ENCODE data around the gene MET.
A peak's percentile ranks its signal among the peaks of the same experiment; 100 is the strongest.
"Not testable (repeated sequence)": the region's sequence is repeated elsewhere in the genome, so short reads cannot be mapped to it uniquely, and the experiment has no call there.

Gene MET

DNA sequence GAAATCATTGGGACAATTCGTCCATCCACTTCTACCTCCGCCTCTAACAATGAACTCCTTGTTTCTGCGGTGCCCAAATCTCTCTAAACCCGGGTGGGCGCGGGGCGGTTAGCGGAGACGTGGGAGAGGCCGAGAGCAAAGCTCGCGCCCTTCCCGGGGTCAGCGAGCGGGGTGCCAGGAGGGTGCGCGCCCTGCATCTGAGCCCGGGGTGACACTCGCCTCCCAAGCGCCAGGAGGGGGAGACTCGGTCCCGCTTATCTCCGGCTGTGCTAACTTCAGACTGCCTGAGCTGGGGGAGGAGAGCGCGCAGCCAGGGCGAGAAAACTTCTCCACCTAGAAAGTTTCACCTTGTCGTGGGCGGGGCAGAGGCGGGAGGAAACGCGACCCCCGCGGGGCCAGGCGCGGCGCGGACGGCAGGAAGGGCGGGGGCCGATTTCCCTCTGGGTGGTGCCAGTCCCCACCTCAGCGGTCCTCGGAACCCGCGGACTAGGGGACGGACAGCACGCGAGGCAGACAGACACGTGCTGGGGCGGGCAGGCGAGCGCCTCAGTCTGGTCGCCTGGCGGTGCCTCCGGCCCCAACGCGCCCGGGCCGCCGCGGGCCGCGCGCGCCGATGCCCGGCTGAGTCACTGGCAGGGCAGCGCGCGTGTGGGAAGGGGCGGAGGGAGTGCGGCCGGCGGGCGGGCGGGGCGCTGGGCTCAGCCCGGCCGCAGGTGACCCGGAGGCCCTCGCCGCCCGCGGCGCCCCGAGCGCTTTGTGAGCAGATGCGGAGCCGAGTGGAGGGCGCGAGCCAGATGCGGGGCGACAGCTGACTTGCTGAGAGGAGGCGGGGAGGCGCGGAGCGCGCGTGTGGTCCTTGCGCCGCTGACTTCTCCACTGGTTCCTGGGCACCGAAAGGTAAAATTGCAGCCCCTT lies at the start of gene MET:
TSS of gene MET (plus strand) at position 516 of the 915 bp plus-strand sequence. CDS start 26,889 bp downstream, outside the sequence.
- Histone ChIP-seq H3K27ac (ENCODE audit: low read length) (peak within 1 kb of the TSS; percentile 61), H3K9me3 (ENCODE audit: control insufficient read depth in 1 of 2, low read length in 2 of 2) (no peaks in the 10 kb centered on the region), H3K4me3 (ENCODE audit: low read depth in 1 of 2, low read length in 2 of 2) (peak within 1 kb of the TSS; percentile 64 to 77), H3K4me1 (ENCODE audit: control insufficient read depth in 1 of 2, insufficient read depth in 2 of 2, low read length in 2 of 2) (peaks cover 0 to 14% of the 10 kb centered on the region in 2 donors), H3K27me3 (ENCODE audit: low read depth, low read length) (no peaks in the 10 kb centered on the region), H3K36me3 (ENCODE audit: control insufficient read depth in 1 of 2, insufficient read depth in 2 of 2, low read length in 2 of 2) (no peaks in the 10 kb centered on the region)

DNA sequence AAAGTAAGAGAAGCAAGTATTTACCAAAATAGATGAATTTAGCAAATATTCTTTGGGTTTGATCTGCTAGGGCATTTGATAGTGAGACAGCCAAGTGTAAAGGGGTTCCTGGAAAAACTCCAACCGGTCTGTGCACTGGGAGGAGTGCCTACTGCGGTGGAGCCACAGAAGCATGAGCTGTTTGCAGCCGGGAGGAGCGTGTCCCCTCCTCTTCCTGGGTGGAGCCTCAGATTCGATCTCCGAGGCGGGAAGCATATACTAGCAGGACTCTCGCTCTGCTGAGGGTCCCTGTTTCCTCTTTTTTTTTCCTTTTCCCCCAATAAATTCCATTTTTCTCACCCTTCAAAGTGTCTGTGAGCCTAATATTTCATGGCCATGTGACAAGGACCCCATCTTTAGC lies 45.1 kb upstream of the MET start:
- Histone ChIP-seq H3K9me3 (ENCODE audit: control insufficient read depth in 1 of 2, low read length in 2 of 2) (no peaks in the 10 kb centered on the region), H3K36me3 (ENCODE audit: control insufficient read depth in 1 of 2, insufficient read depth in 2 of 2, low read length in 2 of 2) (no peaks in the 10 kb centered on the region), H3K4me1 (ENCODE audit: control insufficient read depth in 1 of 2, insufficient read depth in 2 of 2, low read length in 2 of 2) (no peaks in the 10 kb centered on the region), H3K27me3 (ENCODE audit: low read depth, low read length) (no peaks in the 10 kb centered on the region), H3K4me3 (ENCODE audit: low read depth in 1 of 2, low read length in 2 of 2) (no peak overlapping the region), H3K27ac (ENCODE audit: low read length) (no peak overlapping the region)

DNA sequence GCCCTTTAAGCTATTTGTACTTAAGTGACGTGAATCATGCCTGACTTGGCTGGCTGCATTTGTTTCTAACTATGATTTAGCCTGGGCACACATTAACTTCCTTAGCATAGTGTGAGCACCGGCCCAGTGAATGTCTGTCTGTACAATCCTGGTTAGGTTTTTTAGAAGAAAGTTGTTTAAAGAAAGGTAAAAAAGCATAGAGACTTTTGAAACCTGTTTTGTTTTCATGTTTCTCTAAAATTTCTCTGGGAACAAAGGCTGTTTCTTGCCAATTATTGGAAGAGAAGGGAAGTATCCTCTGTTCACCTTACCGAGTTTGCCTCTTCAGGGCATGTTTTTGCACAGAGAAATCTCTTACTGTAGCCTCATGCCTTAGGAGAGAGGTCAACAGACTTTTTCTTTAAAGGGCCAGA lies 42.9 kb upstream of the MET start:
- Histone ChIP-seq H3K36me3 (ENCODE audit: control insufficient read depth in 1 of 2, insufficient read depth in 2 of 2, low read length in 2 of 2) (no peaks in the 10 kb centered on the region), H3K27me3 (ENCODE audit: low read depth, low read length) (no peaks in the 10 kb centered on the region), H3K4me3 (ENCODE audit: low read depth in 1 of 2, low read length in 2 of 2) (no peak overlapping the region), H3K27ac (ENCODE audit: low read length) (peak overlapping the region; percentile 62), H3K4me1 (ENCODE audit: control insufficient read depth in 1 of 2, insufficient read depth in 2 of 2, low read length in 2 of 2) (no peaks in the 10 kb centered on the region), H3K9me3 (ENCODE audit: control insufficient read depth in 1 of 2, low read length in 2 of 2) (no peaks in the 10 kb centered on the region)

DNA sequence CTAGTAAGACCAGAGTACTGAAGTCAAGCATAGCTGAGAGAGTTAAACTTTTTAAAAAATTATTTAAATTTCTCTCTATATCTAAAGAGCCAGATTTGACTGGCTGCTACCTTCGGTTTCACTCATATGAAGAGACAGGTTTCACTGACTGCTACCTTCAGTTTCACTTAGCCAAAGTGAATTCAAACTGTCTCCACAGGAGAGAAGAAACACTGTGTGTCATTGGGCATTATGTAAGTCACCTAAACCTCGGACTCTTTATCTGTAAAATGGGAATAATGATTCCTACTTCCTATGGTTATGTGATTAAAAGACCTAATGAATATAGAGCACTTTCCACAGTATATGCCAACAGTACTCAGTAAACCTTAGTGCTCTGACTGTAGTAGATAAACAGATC lies 41.6 kb upstream of the MET start:
- Histone ChIP-seq H3K4me1 (ENCODE audit: control insufficient read depth in 1 of 2, insufficient read depth in 2 of 2, low read length in 2 of 2) (no peaks in the 10 kb centered on the region), H3K36me3 (ENCODE audit: control insufficient read depth in 1 of 2, insufficient read depth in 2 of 2, low read length in 2 of 2) (no peaks in the 10 kb centered on the region), H3K4me3 (ENCODE audit: low read depth in 1 of 2, low read length in 2 of 2) (no peak overlapping the region), H3K9me3 (ENCODE audit: control insufficient read depth in 1 of 2, low read length in 2 of 2) (no peaks in the 10 kb centered on the region), H3K27me3 (ENCODE audit: low read depth, low read length) (no peaks in the 10 kb centered on the region), H3K27ac (ENCODE audit: low read length) (no peak overlapping the region)

DNA sequence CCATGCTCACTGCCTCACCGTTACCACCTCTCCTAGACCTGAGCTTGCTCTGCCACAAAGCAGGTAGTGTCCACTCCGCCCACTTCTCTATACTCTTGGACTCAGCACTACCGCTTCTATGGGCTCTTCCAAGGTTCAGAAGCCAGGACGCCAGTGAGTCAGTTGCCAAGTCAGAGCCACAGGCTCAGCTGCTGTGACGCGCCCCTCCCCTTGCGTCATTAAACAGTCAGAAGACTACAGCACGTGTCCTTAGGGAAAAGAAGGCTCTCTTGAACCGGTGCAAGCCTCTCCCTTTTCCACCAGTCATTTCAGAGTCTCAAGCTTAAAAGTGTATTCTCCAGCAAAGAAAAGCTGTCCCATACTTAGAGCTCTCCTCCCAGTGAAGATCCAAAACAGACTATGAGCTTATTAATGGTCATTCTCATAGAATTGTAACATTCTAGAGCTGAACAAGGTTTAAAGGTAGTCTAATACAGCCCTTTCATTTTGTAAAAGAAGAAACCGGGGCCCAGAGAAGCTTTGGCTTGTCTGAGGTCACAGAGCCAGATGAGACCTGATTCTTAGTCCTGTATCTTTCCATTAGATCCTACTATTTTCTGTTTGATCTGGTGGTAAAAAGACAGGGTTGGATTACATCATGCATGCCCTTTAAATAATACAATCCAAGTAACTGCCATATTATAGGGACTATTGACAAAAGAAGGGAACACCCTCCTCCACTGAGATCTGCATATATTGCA lies 40.9 kb upstream of the MET start:
- H3K27ac ChIP-seq (ENCODE audit: low read length), result no peak overlapping the region
- no peak overlapping the region for H3K4me3 ChIP-seq (ENCODE audit: low read depth in 1 of 2, low read length in 2 of 2)
- H3K4me1 ChIP-seq (ENCODE audit: control insufficient read depth in 1 of 2, insufficient read depth in 2 of 2, low read length in 2 of 2), result no peaks in the 10 kb centered on the region

GRCh38 chr7:116631676-116632075 lies 40.3 kb upstream of the MET start:
- H3K36me3 ChIP-seq (ENCODE audit: control insufficient read depth in 1 of 2, insufficient read depth in 2 of 2, low read length in 2 of 2), result no peaks in the 10 kb centered on the region
- no peak overlapping the region for H3K27ac ChIP-seq (ENCODE audit: low read length)
- H3K4me3 ChIP-seq (ENCODE audit: low read depth in 1 of 2, low read length in 2 of 2), result no peak overlapping the region
- H3K27me3 ChIP-seq (ENCODE audit: low read depth, low read length), result no peaks in the 10 kb centered on the region
- no peaks in the 10 kb centered on the region for H3K4me1 ChIP-seq (ENCODE audit: control insufficient read depth in 1 of 2, insufficient read depth in 2 of 2, low read length in 2 of 2)
- H3K9me3 ChIP-seq (ENCODE audit: control insufficient read depth in 1 of 2, low read length in 2 of 2), result no peaks in the 10 kb centered on the region

More for the DNA sequence above, 40.9 kb upstream of the MET start:
- H3K27me3 ChIP-seq (ENCODE audit: low read depth, low read length), result no peaks in the 10 kb centered on the region
- H3K36me3 ChIP-seq (ENCODE audit: control insufficient read depth in 1 of 2, insufficient read depth in 2 of 2, low read length in 2 of 2), result no peaks in the 10 kb centered on the region
- H3K9me3 ChIP-seq (ENCODE audit: control insufficient read depth in 1 of 2, low read length in 2 of 2), result no peaks in the 10 kb centered on the region

DNA sequence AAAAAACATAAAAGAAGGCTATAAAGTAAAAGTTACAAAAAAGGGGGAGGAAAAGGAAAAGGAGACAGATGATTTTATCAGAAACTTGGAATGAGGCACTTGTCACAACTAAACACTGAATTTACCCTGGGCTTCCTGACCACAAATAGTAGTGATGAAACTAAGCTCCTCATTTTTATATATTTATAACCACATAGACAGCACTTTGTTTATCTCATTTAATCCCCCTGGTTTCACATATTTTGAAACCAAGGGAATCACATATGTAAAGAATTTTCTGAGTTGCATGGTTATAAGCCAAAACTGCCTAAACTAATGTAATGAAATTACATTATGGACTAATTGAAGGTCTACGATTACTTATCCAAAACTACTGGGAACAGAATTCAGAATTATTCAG lies 39.6 kb upstream of the MET start:
- no peaks in the 10 kb centered on the region for H3K27me3 ChIP-seq (ENCODE audit: low read depth, low read length)
- H3K27ac ChIP-seq (ENCODE audit: low read length), result no peak overlapping the region
- no peaks in the 10 kb centered on the region for H3K9me3 ChIP-seq (ENCODE audit: control insufficient read depth in 1 of 2, low read length in 2 of 2)
- no peak overlapping the region for H3K4me3 ChIP-seq (ENCODE audit: low read depth in 1 of 2, low read length in 2 of 2)
- H3K36me3 ChIP-seq (ENCODE audit: control insufficient read depth in 1 of 2, insufficient read depth in 2 of 2, low read length in 2 of 2), result no peaks in the 10 kb centered on the region
- H3K4me1 ChIP-seq (ENCODE audit: control insufficient read depth in 1 of 2, insufficient read depth in 2 of 2, low read length in 2 of 2), result no peaks in the 10 kb centered on the region

DNA sequence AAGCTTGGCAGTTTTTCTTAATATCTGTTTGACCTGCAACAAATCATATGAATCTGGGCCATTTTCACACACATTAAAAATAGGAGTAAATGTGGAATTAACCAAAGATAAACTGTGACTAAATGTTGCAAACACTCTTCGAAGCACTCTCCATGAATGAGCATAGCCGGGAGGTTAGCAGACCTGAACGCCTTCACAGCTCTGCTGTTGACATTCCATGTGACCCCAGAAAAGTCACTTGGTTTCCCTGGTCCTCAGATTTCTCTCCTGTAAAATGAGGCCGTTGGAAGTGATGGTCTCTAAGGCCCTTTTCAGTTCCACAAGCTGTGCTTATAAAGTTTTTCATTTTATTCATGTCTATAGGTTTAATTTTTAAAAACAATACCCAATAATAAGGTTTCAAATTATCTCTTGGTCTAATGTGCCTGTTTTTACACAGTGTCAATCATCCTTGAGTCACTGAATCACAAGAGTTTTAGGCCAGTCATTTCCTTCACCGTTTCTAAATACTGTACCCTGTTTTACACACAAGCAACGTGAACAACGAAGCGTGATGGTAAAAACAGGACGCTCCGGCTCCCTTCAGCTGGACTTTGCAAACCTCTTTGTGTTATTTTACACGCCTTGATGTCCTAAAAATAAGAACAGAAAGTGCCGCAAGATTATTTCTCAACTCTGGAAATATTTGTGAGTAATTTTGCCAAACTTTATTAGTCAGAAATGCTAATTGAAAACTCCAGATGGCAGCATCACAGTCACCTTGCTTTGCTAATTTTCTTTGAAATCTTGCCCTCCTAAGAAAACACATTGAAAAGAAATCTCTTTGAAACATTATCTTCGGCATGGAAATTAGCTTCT lies 38.6 kb upstream of the MET start:
- Histone ChIP-seq H3K4me1 (ENCODE audit: control insufficient read depth in 1 of 2, insufficient read depth in 2 of 2, low read length in 2 of 2) (no peaks in the 10 kb centered on the region), H3K9me3 (ENCODE audit: control insufficient read depth in 1 of 2, low read length in 2 of 2) (no peaks in the 10 kb centered on the region), H3K27ac (ENCODE audit: low read length) (no peak overlapping the region), H3K36me3 (ENCODE audit: control insufficient read depth in 1 of 2, insufficient read depth in 2 of 2, low read length in 2 of 2) (no peaks in the 10 kb centered on the region), H3K4me3 (ENCODE audit: low read depth in 1 of 2, low read length in 2 of 2) (no peak overlapping the region), H3K27me3 (ENCODE audit: low read depth, low read length) (no peaks in the 10 kb centered on the region)

DNA sequence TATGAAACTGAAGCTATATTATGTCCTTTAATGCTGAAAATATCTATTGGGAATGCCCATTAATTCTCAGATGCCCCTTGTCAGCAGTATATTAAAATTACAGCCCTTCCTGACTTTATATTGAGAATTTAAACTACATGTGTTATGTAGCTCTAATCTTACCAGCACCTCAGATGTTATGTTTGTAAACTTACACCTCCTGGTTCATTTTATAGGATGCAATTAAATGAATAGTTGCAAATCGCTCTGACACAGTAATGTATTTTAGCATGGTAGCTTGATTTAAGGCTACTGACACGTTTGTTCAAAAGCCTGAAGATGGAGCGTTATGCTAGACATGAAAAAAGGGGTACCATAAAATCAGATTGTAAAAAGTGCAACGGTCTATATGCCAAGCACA lies 35.0 kb upstream of the MET start:
- Histone ChIP-seq H3K27ac (ENCODE audit: low read length) (no peak overlapping the region), H3K9me3 (ENCODE audit: control insufficient read depth in 1 of 2, low read length in 2 of 2) (no peaks in the 10 kb centered on the region), H3K4me1 (ENCODE audit: control insufficient read depth in 1 of 2, insufficient read depth in 2 of 2, low read length in 2 of 2) (no peaks in the 10 kb centered on the region), H3K36me3 (ENCODE audit: control insufficient read depth in 1 of 2, insufficient read depth in 2 of 2, low read length in 2 of 2) (no peaks in the 10 kb centered on the region), H3K4me3 (ENCODE audit: low read depth in 1 of 2, low read length in 2 of 2) (no peak overlapping the region), H3K27me3 (ENCODE audit: low read depth, low read length) (no peaks in the 10 kb centered on the region)

GRCh38 chr7:116638592-116638991 lies 33.4 kb upstream of the MET start:
- not testable (repeated sequence) for H3K36me3 ChIP-seq (ENCODE audit: control insufficient read depth in 1 of 2, insufficient read depth in 2 of 2, low read length in 2 of 2); H3K9me3 ChIP-seq (ENCODE audit: control insufficient read depth in 1 of 2, low read length in 2 of 2); H3K27ac ChIP-seq (ENCODE audit: low read length); H3K4me3 ChIP-seq (ENCODE audit: low read depth in 1 of 2, low read length in 2 of 2); H3K27me3 ChIP-seq (ENCODE audit: low read depth, low read length); H3K4me1 ChIP-seq (ENCODE audit: control insufficient read depth in 1 of 2, insufficient read depth in 2 of 2, low read length in 2 of 2)
